ENCODE results near the gene FAS.

DNA sequence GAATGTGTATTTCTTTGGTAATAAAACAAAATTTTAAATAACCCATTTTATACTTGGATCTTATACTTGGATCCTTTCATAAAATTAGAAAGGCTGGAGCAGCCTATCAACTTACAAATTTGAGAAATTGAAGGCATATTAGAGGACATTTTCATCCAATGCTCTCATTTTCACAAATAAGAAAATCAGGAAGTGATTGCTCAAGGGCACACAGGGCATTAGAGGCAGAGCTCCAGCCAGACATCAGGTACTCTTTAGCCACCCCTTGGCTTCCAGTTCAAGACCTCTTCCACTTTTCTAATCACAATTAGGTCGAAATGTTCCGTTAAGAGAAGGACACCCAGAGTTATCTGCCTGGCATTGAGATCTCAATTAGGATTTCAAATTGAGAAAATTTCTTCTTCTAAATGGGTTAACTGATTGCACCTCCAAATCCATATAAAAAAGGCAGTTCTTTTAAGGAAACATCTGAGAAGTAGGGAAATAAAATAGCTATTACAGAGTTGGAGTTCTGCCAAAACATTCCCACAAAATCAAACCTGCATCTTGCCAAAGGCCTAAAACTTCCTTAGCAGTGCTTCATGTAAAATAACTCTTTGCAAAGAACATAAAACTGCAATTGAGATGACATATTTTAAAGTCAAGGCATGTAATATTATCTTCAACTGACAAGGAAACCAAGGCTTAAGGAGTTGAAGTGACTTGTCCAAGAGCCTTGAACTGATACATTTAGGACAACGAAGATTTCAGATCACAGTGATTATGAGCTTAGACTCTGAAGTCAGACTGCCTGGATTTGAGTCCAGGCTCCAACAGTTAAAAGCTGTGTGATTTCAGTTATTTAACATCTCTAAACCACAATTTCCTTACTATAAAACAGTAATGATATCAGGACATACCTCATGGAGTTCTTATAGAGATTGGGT is 40.4 kb upstream of the FAS start:
- TF ChIP-seq EZH2phosphoT487 (IDR thresholded peaks at IDR 0.05; ENCODE audit: borderline replicate concordance) (no peak), CTCF (conservative IDR thresholded peaks at IDR 0.05; ENCODE audit: low read length) (no peak)

All from Loucy (cell line).